Measurements from ENCODE around the gene SYT1.
"Not testable (repeated sequence)": the region's sequence is repeated elsewhere in the genome, so short reads cannot be mapped to it uniquely, and the experiment has no call there.

SYT1 gene

DNA sequence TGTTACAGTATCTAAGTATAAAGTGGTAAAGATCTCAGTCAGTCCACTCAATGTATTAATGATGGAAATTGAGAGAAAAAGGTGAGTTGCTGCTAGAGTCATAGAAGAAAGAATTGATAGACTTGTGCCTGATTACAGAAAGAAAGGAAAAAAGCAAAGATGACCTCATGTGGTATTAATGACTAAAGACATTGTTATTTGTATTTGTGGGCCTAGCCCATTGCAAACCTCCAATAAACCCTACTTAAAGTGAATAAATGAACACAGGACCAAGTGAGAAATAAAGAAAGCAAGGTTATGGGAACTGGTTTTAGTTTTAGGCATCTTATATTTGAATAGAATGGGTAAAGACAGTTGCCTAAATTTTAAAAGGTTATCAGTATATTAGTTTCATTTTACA lies 105.5 kb downstream of the SYT1 start:
- no peaks in the 10 kb centered on the region for H3K27me3 Mint-ChIP-seq (ENCODE audit: low read depth)
- H3K4me1 Mint-ChIP-seq (ENCODE audit: low read depth): no peaks in the 10 kb centered on the region
- H3K36me3 Mint-ChIP-seq (ENCODE audit: low read depth): no peaks in the 10 kb centered on the region
- H3K4me3 Mint-ChIP-seq: no peak overlapping the region
- H3K27ac Mint-ChIP-seq: no peak overlapping the region
- H3K9me3 Mint-ChIP-seq: no peaks in the 10 kb centered on the region

GRCh38 chr12:78977304-78977867 lies 112.8 kb downstream of the SYT1 start:
- Mint-ChIP-seq H3K9me3 (no peaks in the 10 kb centered on the region), H3K4me1 (ENCODE audit: low read depth) (no peaks in the 10 kb centered on the region), H3K27me3 (ENCODE audit: low read depth) (no peaks in the 10 kb centered on the region), H3K36me3 (ENCODE audit: low read depth) (no peaks in the 10 kb centered on the region), H3K4me3 (no peak overlapping the region), H3K27ac (no peak overlapping the region)

DNA sequence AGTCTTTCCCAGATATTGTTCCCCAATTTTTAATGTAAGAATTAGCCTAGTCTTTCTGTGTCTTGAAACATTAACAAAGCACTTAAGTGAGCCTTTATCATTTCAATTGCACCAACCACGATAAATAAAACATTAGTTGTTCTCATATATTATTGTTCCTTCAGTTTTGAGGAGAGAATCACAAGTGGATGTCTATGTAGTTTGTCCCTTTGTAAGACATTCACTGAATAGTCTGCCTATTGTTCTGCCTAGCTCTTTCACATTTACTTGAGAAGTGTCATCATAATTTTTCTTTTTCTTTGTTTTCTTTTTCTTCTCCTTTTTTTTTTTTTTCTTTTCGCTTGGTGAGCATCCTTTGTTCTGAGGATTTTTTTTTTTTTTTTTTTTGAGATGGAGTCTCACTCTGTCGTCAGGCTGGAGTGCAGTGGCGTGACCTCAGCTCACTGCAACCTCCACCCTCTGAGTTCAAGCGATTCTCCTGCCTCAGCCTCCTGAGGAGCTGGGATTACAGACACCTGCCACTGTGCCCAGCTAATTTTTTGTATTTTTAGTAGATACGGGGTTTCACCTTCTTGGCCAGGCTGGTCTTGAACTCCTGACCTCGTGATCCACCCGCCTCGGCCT lies 129.7 kb downstream of the SYT1 start:
- Mint-ChIP-seq H3K36me3 (ENCODE audit: low read depth) (no peaks in the 10 kb centered on the region), H3K4me3 (no peak overlapping the region), H3K27me3 (ENCODE audit: low read depth) (no peaks in the 10 kb centered on the region), H3K9me3 (no peaks in the 10 kb centered on the region), H3K27ac (no peak overlapping the region), H3K4me1 (ENCODE audit: low read depth) (no peaks in the 10 kb centered on the region)

GRCh38 chr12:79000501-79000900 lies 135.9 kb downstream of the SYT1 start:
- Mint-ChIP-seq H3K27me3 (ENCODE audit: low read depth) (no peaks in the 10 kb centered on the region), H3K4me1 (ENCODE audit: low read depth) (no peaks in the 10 kb centered on the region), H3K9me3 (no peaks in the 10 kb centered on the region), H3K27ac (no peak overlapping the region), H3K4me3 (no peak overlapping the region), H3K36me3 (ENCODE audit: low read depth) (no peaks in the 10 kb centered on the region)

GRCh38 chr12:79001404-79001803 lies 136.8 kb downstream of the SYT1 start:
- Mint-ChIP-seq H3K27ac (no peak overlapping the region), H3K36me3 (ENCODE audit: low read depth) (no peaks in the 10 kb centered on the region), H3K4me1 (ENCODE audit: low read depth) (no peaks in the 10 kb centered on the region), H3K9me3 (no peaks in the 10 kb centered on the region), H3K4me3 (no peak overlapping the region), H3K27me3 (ENCODE audit: low read depth) (no peaks in the 10 kb centered on the region)

- no peaks in the 10 kb centered on the region for H3K27me3 Mint-ChIP-seq (ENCODE audit: low read depth)
- H3K36me3 Mint-ChIP-seq (ENCODE audit: low read depth): no peaks in the 10 kb centered on the region
- H3K9me3 Mint-ChIP-seq: peaks cover 6% of the 10 kb centered on the region
- H3K4me1 Mint-ChIP-seq (ENCODE audit: low read depth): no peaks in the 10 kb centered on the region
- no peak overlapping the region for H3K4me3 Mint-ChIP-seq
- H3K27ac Mint-ChIP-seq: no peak overlapping the region
Observed at GRCh38 chr12:79006306-79006705, 141.7 kb downstream of the SYT1 start.

- H3K36me3 Mint-ChIP-seq (ENCODE audit: low read depth): no peaks in the 10 kb centered on the region
- H3K4me1 Mint-ChIP-seq (ENCODE audit: low read depth): no peaks in the 10 kb centered on the region
- no peak overlapping the region for H3K4me3 Mint-ChIP-seq
- no peak overlapping the region for H3K27ac Mint-ChIP-seq
- H3K27me3 Mint-ChIP-seq (ENCODE audit: low read depth): no peaks in the 10 kb centered on the region
- H3K9me3 Mint-ChIP-seq: peaks cover 11% of the 10 kb centered on the region
Observed at GRCh38 chr12:79008591-79008990, 144.0 kb downstream of the SYT1 start.

DNA sequence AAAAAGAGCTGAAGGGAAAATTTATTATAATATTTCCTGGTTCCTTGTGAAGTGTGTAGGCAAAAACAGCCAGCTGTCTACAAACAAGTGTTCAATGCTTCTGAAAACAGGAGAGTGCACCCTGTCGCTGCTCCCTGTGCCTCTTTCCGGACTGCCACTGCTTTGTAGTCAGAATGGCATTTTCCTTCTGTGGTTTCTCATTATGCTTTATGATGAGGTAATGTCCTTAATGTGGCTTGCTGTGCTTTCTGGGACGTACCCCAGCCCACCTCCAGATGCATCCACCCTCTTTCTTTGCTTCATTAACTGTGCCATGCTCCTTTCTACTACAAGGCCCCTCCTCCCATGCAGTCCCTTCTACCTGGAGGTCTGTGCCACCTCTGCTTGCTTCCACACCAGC lies 148.1 kb downstream of the SYT1 start:
- Mint-ChIP-seq H3K36me3 (ENCODE audit: low read depth) (no peaks in the 10 kb centered on the region), H3K27ac (no peak overlapping the region), H3K4me1 (ENCODE audit: low read depth) (no peaks in the 10 kb centered on the region), H3K4me3 (no peak overlapping the region), H3K27me3 (ENCODE audit: low read depth) (no peaks in the 10 kb centered on the region), H3K9me3 (peaks cover 18% of the 10 kb centered on the region)

DNA sequence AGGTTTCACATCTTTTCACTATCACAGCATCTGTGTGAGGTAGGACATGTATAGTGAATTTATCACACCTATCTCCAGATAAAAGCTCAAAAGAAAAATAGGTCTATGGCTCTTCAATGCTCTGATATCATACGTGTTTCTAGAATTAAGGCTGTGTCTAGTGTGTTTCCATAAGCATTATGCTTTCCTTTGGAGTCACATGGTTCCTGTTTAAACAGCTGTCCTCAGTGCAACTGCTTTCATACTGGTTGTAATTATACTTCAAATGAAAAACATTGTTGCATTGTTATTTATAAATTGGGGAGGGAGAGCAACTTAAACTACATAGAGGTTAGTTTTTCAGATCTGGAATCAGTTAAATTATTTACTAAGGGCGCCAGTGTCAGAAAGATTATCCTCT lies 151.6 kb downstream of the SYT1 start:
- no peak overlapping the region for H3K4me3 Mint-ChIP-seq
- no peaks in the 10 kb centered on the region for H3K36me3 Mint-ChIP-seq (ENCODE audit: low read depth)
- no peaks in the 10 kb centered on the region for H3K4me1 Mint-ChIP-seq (ENCODE audit: low read depth)
- no peaks in the 10 kb centered on the region for H3K27me3 Mint-ChIP-seq (ENCODE audit: low read depth)
- H3K9me3 Mint-ChIP-seq: peaks cover 12% of the 10 kb centered on the region
- H3K27ac Mint-ChIP-seq: no peak overlapping the region

GRCh38 chr12:79019672-79020071 lies 155.1 kb downstream of the SYT1 start:
- Mint-ChIP-seq H3K36me3 (ENCODE audit: low read depth) (no peaks in the 10 kb centered on the region), H3K4me3 (no peak overlapping the region), H3K9me3 (peaks cover 7% of the 10 kb centered on the region), H3K27me3 (ENCODE audit: low read depth) (no peaks in the 10 kb centered on the region), H3K27ac (no peak overlapping the region), H3K4me1 (ENCODE audit: low read depth) (no peaks in the 10 kb centered on the region)

- H3K9me3 Mint-ChIP-seq: peaks cover 7% of the 10 kb centered on the region
Observed at GRCh38 chr12:79020106-79020505, 155.5 kb downstream of the SYT1 start.

GRCh38 chr12:79021021-79021420 lies 156.4 kb downstream of the SYT1 start:
- Mint-ChIP-seq H3K4me1 (ENCODE audit: low read depth) (no peaks in the 10 kb centered on the region), H3K27ac (no peak overlapping the region), H3K4me3 (no peak overlapping the region), H3K27me3 (ENCODE audit: low read depth) (no peaks in the 10 kb centered on the region), H3K9me3 (peaks cover 7% of the 10 kb centered on the region), H3K36me3 (ENCODE audit: low read depth) (no peaks in the 10 kb centered on the region)

More at GRCh38 chr12:79020106-79020505, 155.5 kb downstream of the SYT1 start:
- Mint-ChIP-seq H3K4me1 (ENCODE audit: low read depth) (no peaks in the 10 kb centered on the region), H3K36me3 (ENCODE audit: low read depth) (no peaks in the 10 kb centered on the region), H3K4me3 (no peak overlapping the region), H3K27ac (no peak overlapping the region), H3K27me3 (ENCODE audit: low read depth) (no peaks in the 10 kb centered on the region)

DNA sequence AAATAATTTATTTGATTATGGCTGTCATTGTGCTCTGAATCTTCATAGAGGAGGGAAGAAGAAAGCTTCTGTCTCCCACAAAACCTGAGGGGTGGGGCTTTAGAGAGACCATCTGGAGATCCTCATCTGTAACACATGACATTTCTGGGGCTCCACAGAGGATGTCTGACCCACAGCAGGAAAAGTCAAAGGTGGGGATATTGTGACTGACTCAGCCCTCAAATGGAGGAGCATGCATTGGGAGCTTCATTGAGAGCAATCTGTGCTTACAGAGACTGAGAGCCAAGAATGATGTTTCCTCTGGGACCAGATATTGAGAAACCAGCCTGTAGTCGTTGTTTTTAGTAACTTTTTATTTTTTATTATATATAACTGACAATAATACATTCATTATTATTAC lies 158.7 kb downstream of the SYT1 start:
- H3K4me1 Mint-ChIP-seq (ENCODE audit: low read depth): no peaks in the 10 kb centered on the region
- H3K36me3 Mint-ChIP-seq (ENCODE audit: low read depth): no peaks in the 10 kb centered on the region
- H3K27me3 Mint-ChIP-seq (ENCODE audit: low read depth): no peaks in the 10 kb centered on the region
- no peaks in the 10 kb centered on the region for H3K9me3 Mint-ChIP-seq
- H3K4me3 Mint-ChIP-seq: no peak overlapping the region
- H3K27ac Mint-ChIP-seq: no peak overlapping the region

- no peak overlapping the region for H3K27ac Mint-ChIP-seq
- no peaks in the 10 kb centered on the region for H3K27me3 Mint-ChIP-seq (ENCODE audit: low read depth)
- H3K4me1 Mint-ChIP-seq (ENCODE audit: low read depth): no peaks in the 10 kb centered on the region
- H3K9me3 Mint-ChIP-seq: no peaks in the 10 kb centered on the region
- no peak overlapping the region for H3K4me3 Mint-ChIP-seq
- H3K36me3 Mint-ChIP-seq (ENCODE audit: low read depth): no peaks in the 10 kb centered on the region
Observed at GRCh38 chr12:79023784-79024183, 159.2 kb downstream of the SYT1 start.

- Mint-ChIP-seq H3K36me3 (ENCODE audit: low read depth) (no peaks in the 10 kb centered on the region), H3K27ac (no peak overlapping the region), H3K4me1 (ENCODE audit: low read depth) (no peaks in the 10 kb centered on the region), H3K9me3 (no peaks in the 10 kb centered on the region), H3K4me3 (no peak overlapping the region), H3K27me3 (ENCODE audit: low read depth) (no peaks in the 10 kb centered on the region)
Observed at GRCh38 chr12:79033788-79034187, 169.2 kb downstream of the SYT1 start.

DNA sequence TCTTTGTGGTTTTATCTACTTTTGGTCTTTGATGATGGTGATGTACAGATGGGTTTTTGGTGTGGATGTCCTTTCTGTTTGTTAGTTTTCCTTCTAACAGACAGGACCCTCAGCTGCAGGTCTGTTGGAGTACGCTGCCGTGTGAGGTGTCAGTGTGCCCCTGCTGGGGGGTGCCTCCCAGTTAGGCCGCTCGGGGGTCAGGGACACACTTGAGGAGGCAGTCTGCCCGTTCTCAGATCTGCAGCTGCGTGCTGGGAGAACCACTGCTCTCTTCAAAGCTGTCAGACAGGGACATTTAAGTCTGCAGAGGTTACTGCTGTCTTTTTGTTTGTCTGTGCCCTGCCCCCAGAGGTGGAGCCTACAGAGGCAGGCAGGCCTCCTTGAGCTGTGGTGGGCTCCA lies 180.2 kb downstream of the SYT1 start:
- H3K9me3 Mint-ChIP-seq; H3K36me3 Mint-ChIP-seq (ENCODE audit: low read depth); H3K4me3 Mint-ChIP-seq; H3K27me3 Mint-ChIP-seq (ENCODE audit: low read depth); H3K4me1 Mint-ChIP-seq (ENCODE audit: low read depth); H3K27ac Mint-ChIP-seq: not testable (repeated sequence)
